K562 (cell line): Measurements from ENCODE around the gene PDE8A. TPM values are rescaled to one million over a fixed set of nuclear protein-coding genes. Genes with fewer than 3 reads are reported as not detected.
A peak's percentile ranks its signal among the peaks of the same experiment; 100 is the strongest.

Experiments
- BRD4 ChIP-seq: fragments of 200-600 bp; sonication (generic); IDR thresholded peaks from 2 replicates; pipeline ENCODE4 v1.6.1; 2017; ENCODE audit warnings: inconsistent platforms
- CCNT2 ChIP-seq: IDR thresholded peaks from 2 replicates; pipeline ENCODE4 v1.6.1; 2011; ENCODE audit warnings: borderline replicate concordance, low read depth, mild to moderate bottlenecking, moderate library complexity, mixed read lengths, low read length; ENCODE audit not compliant: insufficient read length; ENCODE audit errors: extremely low read depth
- CHD2 ChIP-seq: IDR thresholded peaks from 2 replicates; pipeline ENCODE4 v1.6.1; 2011; ENCODE audit warnings: low read depth, low read length
- CTBP1 ChIP-seq: fragments of 450-650 bp; IDR thresholded peaks from 2 replicates; pipeline ENCODE4 v1.6.1; 2016; ENCODE audit warnings: borderline replicate concordance
- DMBX1 ChIP-seq: fragments of 250-450 bp; sonication (Bioruptor Pico); IDR thresholded peaks from 2 replicates; pipeline ENCODE4 v1.8.0; 2022; ENCODE audit warnings: inconsistent platforms, mild to moderate bottlenecking, moderate library complexity, borderline replicate concordance
- ELF1 ChIP-seq: fragments of 200-800 bp; sonication (Bioruptor generic); IDR thresholded peaks from 2 replicates; pipeline ENCODE4 v1.6.1; 2016; ENCODE audit warnings: missing genetic modification characterization, missing compliant biosample characterization
- HOXB6 ChIP-seq: fragments of 250-450 bp; sonication (Bioruptor Pico); IDR thresholded peaks from 2 replicates; pipeline ENCODE4 v1.5.1; 2022; ENCODE audit warnings: mild to moderate bottlenecking, borderline replicate concordance
- KDM2B ChIP-seq: fragments of 250-450 bp; sonication (Bioruptor Pico); IDR thresholded peaks from 2 replicates; pipeline ENCODE4 v1.8.0; 2021; ENCODE audit warnings: mild to moderate bottlenecking, moderate library complexity
- MTA2 ChIP-seq: fragments of 450-650 bp; IDR thresholded peaks from 2 replicates; pipeline ENCODE4 v1.6.1; 2016; ENCODE audit warnings: low read depth
- NR4A1 ChIP-seq, 2 experiments: fragments of 250-450 bp in 1 of 2; fragments of 450-650 bp in 1 of 2; sonication (Bioruptor Pico) in 1 of 2; IDR thresholded peaks; 2 replicates each; pipeline versions ENCODE4 v1.4.0 to v1.6.1; 2016 to 2020; ENCODE audit warnings: mild to moderate bottlenecking in 2 of 2, missing compliant biosample characterization in 1 of 2, missing genetic modification characterization in 1 of 2, moderate library complexity in 1 of 2
- POLR2G ChIP-seq: fragments of 200-400 bp; formaldehyde crosslinking; IDR thresholded peaks from 2 replicates; pipeline ENCODE4 v1.6.1; 2017; ENCODE audit warnings: low read depth, mild to moderate bottlenecking, antibody characterized with exemption, low read length, moderate library complexity
- TAF1 ChIP-seq: IDR thresholded peaks from 2 replicates; pipeline ENCODE4 v1.6.1; 2011; ENCODE audit warnings: mild to moderate bottlenecking, low read length, moderate library complexity; ENCODE audit not compliant: insufficient read depth, control insufficient read depth, severe bottlenecking; ENCODE audit errors: extremely low read depth
- ZNF395 ChIP-seq: fragments of 200-800 bp; sonication (Bioruptor generic); IDR thresholded peaks from 2 replicates; pipeline ENCODE4 v1.6.1; 2017; ENCODE audit warnings: missing genetic modification characterization, missing compliant biosample characterization
- polyA plus RNA-seq, 8 experiments: library from polyadenylated mRNA; depleted of rRNA in 4 of 8; stranded (reverse) in 5 of 8; unstranded in 3 of 8; fragments of >200 nt; fragmentation: Nextera tagmentation in 2 of 8; fragmentation: Illumina TruSeq in 1 of 8; extraction: Ambion mirVana in 2 of 8; extraction: Trizol in 1 of 8; gene quantifications; 2 replicates each; pipeline versions ENCODE4 v1.2.1 to v1.2.3, GENCODE V29; 2011 to 2014; ENCODE audit warnings: inconsistent platforms in 1 of 8, missing spikeins in 1 of 8
- total RNA-seq, 7 experiments: library from RNA; depleted of rRNA in 6 of 7; stranded (reverse); fragments of >200 nt in 6 of 7; fragmentation: Illumina TruSeq in 2 of 7; extraction: Trizol in 2 of 7; gene quantifications; 2 replicates each; pipeline versions ENCODE4 v1.2.1 to v1.2.3, GENCODE V29; 2011 to 2021; ENCODE audit warnings: low replicate concordance in 1 of 7
- TF ChIP-seq, protein P1 (sequence below): fragments of 250-450 bp; sonication (Bioruptor Pico); IDR thresholded peaks from 2 replicates; pipeline ENCODE4 v1.9.0; 2021; ENCODE audit warnings: mild to moderate bottlenecking, inconsistent platforms
- TF ChIP-seq, protein P2 (sequence below): fragments of 450-650 bp; formaldehyde crosslinking; IDR thresholded peaks from 2 replicates; pipeline ENCODE4 v1.4.0; 2022; ENCODE audit warnings: missing genetic modification characterization

PDE8A gene
- total and polyA plus RNA-seq, 9 of the 15 experiments (the other 6 are each of a cell fraction or from before 2014, with no cell fraction given): 5.9 to 40.3 (median 19.8) TPM

DNA sequence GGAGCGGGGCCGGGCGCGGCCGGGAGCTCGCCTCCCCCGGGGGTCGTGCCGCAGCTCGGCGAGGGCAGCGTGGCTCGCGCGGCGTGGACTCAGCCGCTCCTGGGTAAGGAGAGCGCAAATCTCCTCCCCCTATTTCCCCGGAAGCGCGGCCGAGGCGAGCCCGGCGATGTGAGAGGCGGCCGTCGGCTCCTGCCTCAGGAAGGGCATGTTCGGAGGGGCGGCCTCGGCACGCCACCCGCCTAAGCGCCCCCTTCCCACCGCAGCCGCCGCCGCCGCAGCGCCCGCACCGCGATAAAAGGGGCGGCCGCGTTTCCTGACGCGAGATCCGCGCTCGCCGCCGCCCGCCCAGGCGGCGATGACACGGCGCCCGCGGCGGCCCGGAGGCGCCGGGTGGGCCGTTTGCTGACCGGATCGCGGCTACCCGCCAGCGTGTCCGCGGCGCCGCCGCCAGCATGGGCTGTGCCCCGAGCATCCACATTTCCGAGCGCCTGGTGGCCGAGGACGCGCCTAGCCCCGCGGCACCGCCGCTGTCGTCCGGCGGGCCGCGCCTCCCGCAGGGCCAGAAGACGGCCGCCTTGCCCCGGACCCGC, at the start of gene PDE8A (continued):
- TF ChIP-seq CCNT2 (peak; percentile 59), KDM2B (CRISPR knock-in tag) (no peak), HOXB6 (no peak), TAF1 (peak; percentile 24), ELF1 (tag) (peak; percentile 65), POLR2G (peak; percentile 34), CHD2 (peak; percentile 72), BRD4 (0 out of 2 replicates have a peak, but pooled peaks have one; percentile 11), NR4A1 (CRISPR knock-in tag; IDR thresholded peaks at IDR 0.05) (0 out of 2 replicates have a peak, but pooled peaks have one; percentile 27), NR4A1 (tag; IDR thresholded peaks at IDR 0.05) (no peak), CTBP1 (peak; percentile 10), MTA2 (no peak), ZNF395 (CRISPR knock-in tag) (peak; percentile 44; the same call in 1 of the 2 replicates), DMBX1 (CRISPR knock-in tag) (no peak)
- TF ChIP-seq, protein P1, sequence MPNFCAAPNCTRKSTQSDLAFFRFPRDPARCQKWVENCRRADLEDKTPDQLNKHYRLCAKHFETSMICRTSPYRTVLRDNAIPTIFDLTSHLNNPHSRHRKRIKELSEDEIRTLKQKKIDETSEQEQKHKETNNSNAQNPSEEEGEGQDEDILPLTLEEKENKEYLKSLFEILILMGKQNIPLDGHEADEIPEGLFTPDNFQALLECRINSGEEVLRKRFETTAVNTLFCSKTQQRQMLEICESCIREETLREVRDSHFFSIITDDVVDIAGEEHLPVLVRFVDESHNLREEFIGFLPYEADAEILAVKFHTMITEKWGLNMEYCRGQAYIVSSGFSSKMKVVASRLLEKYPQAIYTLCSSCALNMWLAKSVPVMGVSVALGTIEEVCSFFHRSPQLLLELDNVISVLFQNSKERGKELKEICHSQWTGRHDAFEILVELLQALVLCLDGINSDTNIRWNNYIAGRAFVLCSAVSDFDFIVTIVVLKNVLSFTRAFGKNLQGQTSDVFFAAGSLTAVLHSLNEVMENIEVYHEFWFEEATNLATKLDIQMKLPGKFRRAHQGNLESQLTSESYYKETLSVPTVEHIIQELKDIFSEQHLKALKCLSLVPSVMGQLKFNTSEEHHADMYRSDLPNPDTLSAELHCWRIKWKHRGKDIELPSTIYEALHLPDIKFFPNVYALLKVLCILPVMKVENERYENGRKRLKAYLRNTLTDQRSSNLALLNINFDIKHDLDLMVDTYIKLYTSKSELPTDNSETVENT (CRISPR knock-in tag): no peak
- TF ChIP-seq, protein P2, sequence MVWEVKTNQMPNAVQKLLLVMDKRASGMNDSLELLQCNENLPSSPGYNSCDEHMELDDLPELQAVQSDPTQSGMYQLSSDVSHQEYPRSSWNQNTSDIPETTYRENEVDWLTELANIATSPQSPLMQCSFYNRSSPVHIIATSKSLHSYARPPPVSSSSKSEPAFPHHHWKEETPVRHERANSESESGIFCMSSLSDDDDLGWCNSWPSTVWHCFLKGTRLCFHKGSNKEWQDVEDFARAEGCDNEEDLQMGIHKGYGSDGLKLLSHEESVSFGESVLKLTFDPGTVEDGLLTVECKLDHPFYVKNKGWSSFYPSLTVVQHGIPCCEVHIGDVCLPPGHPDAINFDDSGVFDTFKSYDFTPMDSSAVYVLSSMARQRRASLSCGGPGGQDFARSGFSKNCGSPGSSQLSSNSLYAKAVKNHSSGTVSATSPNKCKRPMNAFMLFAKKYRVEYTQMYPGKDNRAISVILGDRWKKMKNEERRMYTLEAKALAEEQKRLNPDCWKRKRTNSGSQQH: no peak
